ENCODE data around the gene RBBP7.
"Not testable (repeated sequence)": the region's sequence is repeated elsewhere in the genome, so short reads cannot be mapped to it uniquely, and the experiment has no call there.

The RBBP7 gene

DNA sequence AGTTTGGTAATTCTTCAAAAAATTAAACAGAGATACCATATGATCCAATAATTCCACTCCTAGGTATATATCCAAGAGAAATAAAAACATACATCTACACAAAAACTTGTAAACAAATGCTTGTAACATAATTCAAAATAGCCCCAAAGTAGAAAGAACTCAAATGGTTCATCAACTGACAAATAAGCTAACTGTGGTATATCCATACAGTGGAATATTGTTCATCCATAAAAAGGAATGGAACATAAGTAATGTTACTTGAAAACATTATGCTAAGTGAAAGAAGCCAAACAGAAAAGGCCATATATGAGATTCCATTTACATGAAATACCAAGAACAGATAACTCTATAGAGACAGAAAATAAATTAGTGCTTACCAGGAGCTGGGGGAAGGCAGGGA lies 13.4 kb downstream of the RBBP7 start:
- DNase-seq, result no peak

GRCh38 chrX:16856076-16856404 lies 14.1 kb downstream of the RBBP7 start:
- DNase-seq, result not testable (repeated sequence)

GRCh38 chrX:16855363-16856075 lies 14.6 kb downstream of the RBBP7 start:
- no peak for DNase-seq

- DNase-seq, result no peak
Measured at GRCh38 chrX:16853537-16853936, 16.6 kb downstream of the RBBP7 start.

DNA sequence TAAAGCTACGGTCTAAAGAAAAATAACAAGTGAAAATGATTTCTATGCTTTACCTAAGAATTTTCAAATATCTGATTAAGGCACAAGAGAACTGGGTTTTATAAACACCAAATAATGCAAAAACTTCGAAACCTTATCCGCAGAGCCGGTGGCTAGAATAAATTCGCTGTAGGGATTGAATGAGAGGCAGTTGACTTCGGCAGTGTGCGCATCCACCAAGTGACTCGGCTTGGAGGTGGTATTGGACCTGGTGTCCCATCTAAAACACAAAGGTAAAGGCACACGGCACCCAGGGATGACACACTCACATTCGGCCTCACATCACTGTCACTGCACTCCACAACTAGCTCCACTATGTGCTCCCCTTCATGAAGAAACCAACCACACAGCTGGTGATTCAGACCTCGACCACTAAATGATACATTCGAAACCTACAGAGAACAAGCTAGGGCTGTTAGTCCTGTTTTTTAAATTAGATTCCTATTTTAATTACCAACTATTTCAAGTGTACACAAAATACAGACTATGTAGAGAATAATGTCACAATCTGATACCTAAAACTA lies 17.5 kb downstream of the RBBP7 start:
- no peak for DNase-seq

GRCh38 chrX:16851827-16852226 lies 18.3 kb downstream of the RBBP7 start:
- no peak for DNase-seq

- DNase-seq, result no peak
Measured at GRCh38 chrX:16851421-16851820, 18.7 kb downstream of the RBBP7 start.

GRCh38 chrX:16848541-16848940 lies 21.6 kb downstream of the RBBP7 start:
- no peak for DNase-seq

DNA sequence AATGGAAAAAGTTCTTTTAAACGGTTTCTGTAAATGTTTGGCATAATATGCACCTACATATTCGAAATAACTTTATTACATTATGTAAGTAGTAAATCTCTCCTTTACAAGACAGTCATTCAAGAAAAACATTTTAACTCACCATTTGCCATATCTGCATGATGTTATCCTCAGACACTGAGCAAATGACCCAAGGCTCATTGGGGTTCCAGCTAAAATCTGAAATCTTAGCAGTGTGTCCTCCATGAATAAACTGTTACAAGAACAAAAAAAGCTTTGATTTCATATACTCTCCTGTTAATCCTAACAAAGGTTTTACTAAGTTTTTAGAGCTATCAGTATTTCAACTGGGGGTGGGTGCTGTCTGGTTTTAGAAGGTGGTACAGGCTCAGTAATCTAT lies 24.5 kb downstream of the RBBP7 start:
- no peak for DNase-seq

GRCh38 chrX:16843208-16843909 lies 26.8 kb downstream of the RBBP7 start:
- DNase-seq, result no peak

GRCh38 chrX:16842684-16843083 lies 27.5 kb downstream of the RBBP7 start:
- no peak for DNase-seq

DNA sequence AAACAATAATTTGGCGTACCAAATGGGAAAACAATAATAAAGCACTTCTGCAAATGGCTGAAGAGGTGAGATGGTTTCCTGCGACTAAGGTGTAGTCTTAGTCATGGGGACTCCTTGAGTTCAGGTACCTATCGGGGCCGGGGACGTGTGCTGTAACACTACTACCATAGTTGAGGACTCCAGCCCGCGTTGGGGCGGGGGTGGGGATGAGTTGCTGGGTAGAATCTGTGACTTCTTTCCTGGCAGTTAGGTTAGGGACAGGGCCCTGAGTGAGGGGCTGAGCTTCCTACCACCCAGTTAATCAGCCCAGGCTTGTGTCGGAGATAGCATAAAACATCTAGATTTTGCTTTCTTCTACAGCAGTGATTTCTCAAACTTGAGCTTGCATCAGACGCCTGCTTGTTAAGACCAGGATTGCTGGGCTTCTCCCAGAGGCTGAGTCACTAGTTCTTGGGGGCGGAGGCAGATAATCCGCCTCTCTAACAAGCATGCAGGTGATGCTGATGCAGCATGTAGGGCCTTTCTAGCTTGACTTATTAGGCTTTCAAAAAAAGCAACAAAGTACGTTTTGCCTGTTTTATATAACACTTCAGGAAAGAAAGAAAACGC lies 30.2 kb downstream of the RBBP7 start:
- DNase-seq, result no peak

- DNase-seq, result no peak
Measured at GRCh38 chrX:16839219-16839851, 30.8 kb downstream of the RBBP7 start.

- DNase-seq, result no peak
Measured at GRCh38 chrX:16838202-16839066, 31.7 kb downstream of the RBBP7 start.

DNA sequence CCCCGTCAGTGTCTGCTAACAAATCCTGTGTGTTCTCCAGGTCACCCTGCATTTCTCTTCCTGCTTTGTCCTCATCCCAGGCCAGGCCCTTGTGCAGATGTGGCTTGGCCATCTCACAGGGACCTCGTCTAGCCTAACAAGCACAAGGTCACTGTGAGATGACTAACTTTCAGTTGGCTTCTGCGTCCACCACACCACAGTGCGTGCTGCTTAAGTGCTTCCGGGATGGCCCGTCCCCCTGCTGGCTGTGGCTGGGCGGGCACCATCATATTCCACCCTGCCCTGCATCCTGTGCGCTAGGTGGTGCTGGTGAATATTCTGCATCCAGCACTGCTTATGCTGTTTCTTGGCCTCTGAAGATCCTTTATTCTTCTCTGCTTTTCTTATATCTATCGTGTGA lies 33.8 kb downstream of the RBBP7 start:
- no peak for DNase-seq

DNA sequence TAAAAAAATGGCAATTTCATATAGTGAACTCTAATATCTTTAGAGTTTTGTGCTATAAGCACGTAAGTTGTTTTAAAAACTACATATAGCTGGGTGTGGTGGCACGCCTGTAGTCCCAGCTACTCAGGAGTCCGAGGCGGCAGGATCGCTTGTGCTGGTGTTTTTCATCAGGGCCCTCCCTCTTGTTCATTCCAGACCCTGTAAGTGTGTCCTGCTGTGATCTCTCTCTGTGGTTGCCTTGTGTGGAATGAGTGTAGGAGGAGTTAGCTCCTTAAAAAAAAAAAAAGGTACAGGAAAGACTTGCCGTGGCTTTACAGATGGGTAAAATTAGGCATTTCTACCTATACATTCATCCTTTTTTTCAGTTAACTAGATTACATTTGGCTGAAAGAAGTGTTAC lies 35.4 kb downstream of the RBBP7 start:
- DNase-seq, result no peak

- no peak for DNase-seq
Measured at GRCh38 chrX:16832301-16832700, 37.9 kb downstream of the RBBP7 start.

GRCh38 chrX:16828124-16828908 lies 41.8 kb downstream of the RBBP7 start:
- DNase-seq, result no peak

DNA sequence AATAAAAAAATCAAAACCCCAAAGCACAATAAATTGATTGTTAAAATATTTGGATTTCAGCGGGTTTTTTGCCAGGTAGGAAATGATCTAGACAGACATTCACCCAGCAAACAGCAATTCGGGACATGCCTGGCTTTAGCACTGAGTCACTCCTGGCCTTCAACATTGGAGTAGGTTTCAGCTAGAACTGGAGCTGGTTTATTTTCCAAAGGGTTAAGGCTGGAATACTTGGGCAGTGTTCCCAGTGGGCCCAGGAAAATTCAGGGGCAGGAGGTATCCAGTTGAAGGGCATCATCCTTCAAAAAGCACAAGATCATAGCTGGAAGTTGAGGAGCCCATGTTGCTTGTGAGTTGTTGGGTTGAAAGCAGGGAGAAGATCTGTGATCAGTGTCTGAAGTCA lies 42.9 kb downstream of the RBBP7 start:
- DNase-seq, result no peak

GRCh38 chrX:16826207-16826606 lies 44.0 kb downstream of the RBBP7 start:
- DNase-seq, result peak; percentile 37

- DNase-seq, result no peak
Measured at GRCh38 chrX:16825264-16826035, 44.7 kb downstream of the RBBP7 start.
